HepG2 (cell line): ENCODE measurements around the gene IL1RL2.

Experiments used
- EZH2 ChIP-seq: conservative IDR thresholded peaks from 2 replicates; pipeline ENCODE4 v1.6.1; 2012; ENCODE audit warnings: mild to moderate bottlenecking, low read depth, low read length, moderate library complexity
- HNRNPLL ChIP-seq: fragments of 200-400 bp; formaldehyde crosslinking; IDR thresholded peaks from 2 replicates; pipeline ENCODE4 v1.6.1; 2017; ENCODE audit warnings: mild to moderate bottlenecking, low read depth, low read length; ENCODE audit not compliant: poor library complexity, severe bottlenecking
- JUNB ChIP-seq: sonication (generic); formaldehyde crosslinking; IDR thresholded peaks from 2 replicates; pipeline ENCODE4 v1.8.0; 2022; ENCODE audit warnings: missing genetic modification reagents, mild to moderate bottlenecking, borderline replicate concordance
- MAFG ChIP-seq: sonication (generic); formaldehyde crosslinking; IDR thresholded peaks from 2 replicates; pipeline ENCODE4 v1.5.1; 2020; ENCODE audit warnings: mild to moderate bottlenecking, missing genetic modification reagents
- TP53 ChIP-seq: sonication (generic); formaldehyde crosslinking; conservative IDR thresholded peaks from 2 replicates; pipeline ENCODE4 v1.4.0; 2020; ENCODE audit warnings: missing genetic modification reagents
- YY1 ChIP-seq: IDR thresholded peaks from 2 replicates; pipeline ENCODE4 v1.6.1; 2011; ENCODE audit warnings: low read length, low read depth, moderate library complexity, mild to moderate bottlenecking; ENCODE audit not compliant: insufficient read depth, insufficient replicate concordance
- ZNF232 ChIP-seq: sonication (generic); formaldehyde crosslinking; IDR thresholded peaks from 2 replicates; pipeline ENCODE4 v1.4.0; 2020; ENCODE audit warnings: missing genetic modification reagents, borderline replicate concordance
- ZNF879 ChIP-seq: sonication (generic); formaldehyde crosslinking; IDR thresholded peaks from 2 replicates; pipeline ENCODE4 v1.8.1; 2023; ENCODE audit warnings: missing genetic modification reagents

- TF ChIP-seq HNRNPLL, result no peak
- no peak for TF ChIP-seq YY1
- no peak for TF ChIP-seq ZNF879 (CRISPR knock-in tag)
- no peak for TF ChIP-seq MAFG (CRISPR knock-in tag)
- no peak for TF ChIP-seq ZNF232 (CRISPR knock-in tag)
- no peak for TF ChIP-seq EZH2
- no peak for TF ChIP-seq TP53
- no peak for TF ChIP-seq JUNB (CRISPR knock-in tag)
These were observed 22.7 kb downstream of the IL1RL2 start for GRCh38 chr2:102209474-102209873.
